HG03342 (cell line): ENCODE measurements around the gene POLR2L.

Experiments
- ATAC-seq: cut with Tn5 transposase; IDR thresholded peaks from one replicate; pipeline ENCODE4 v1.9.1; 2021; ENCODE audit warnings: mild to moderate bottlenecking, moderate library complexity; ENCODE audit not compliant: unreplicated experiment

The POLR2L gene

DNA sequence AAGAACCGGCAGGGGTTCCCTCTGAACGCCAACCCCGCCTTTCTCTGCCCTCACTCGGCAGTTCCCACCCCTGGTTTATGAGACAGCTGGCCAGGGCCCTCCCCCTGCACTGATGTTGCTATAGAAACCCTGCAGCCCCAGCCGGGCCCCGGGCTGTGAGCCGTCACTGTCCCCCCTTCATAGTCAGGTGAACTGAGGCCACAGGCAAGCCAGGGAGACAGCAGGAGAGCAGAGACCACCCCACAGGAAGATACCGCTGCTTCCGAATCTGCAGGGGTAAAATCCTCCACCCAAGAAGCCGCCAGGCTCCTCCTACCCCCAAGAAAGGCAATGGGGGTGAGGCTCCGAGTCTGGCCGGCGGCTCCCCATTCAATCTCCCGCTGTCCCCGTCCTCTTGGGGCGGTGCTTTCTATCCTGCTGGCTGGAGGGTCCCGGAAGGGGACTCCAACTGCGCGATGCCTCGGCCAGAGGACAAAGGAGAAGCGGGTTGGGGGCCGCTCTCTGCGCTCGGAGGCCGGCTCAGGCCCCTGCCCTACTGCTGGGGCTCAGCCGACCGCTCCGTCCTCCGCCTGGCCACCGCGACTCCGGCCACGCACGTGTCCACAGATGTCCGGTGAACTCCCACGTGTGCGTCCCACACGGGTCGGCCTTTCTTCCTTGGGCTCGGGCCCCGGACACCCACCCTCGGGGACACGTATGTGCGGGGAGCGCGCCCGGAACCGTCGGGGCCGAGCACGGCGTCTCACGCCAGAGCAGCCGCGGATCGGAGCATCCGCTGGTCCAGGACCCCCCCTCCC lies 44.8 kb downstream of the POLR2L start:
- peak; percentile 42 for ATAC-seq

DNA sequence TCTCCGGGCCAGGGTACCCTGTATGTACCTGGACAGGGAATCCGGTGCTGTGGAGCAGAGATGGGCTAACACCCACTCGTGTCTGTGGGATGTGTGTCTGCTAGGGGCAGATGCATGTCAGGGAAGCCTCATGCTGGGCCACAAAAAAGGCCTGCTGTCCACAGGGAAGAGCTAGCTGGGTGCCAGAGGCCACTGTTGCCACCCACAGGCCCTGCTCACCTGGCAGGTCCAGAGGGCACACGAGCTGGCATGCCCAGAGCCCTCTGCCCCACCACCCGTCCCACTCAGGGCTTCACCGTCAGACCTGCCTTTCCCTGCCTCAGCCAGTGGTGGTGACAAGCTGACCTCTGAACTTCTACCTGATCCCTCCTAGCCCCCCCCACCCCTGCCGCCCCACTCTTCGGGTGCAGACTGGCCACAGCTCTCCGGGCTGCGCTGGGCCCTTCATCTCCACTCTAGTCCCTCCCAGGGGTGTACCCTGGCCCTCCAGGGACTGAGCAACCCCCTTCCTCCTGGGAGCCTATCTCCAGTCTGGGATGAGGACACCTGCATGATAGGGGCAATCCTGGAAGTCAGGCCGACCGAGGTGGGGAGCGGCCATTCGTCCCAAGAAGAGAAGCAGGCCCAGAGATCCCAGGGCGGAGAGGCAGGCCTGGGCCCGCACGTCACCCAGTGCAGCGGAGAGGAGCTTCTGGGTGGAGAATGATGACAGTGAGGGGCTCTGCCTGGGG lies 45.6 kb downstream of the POLR2L start:
- ATAC-seq = no peak

DNA sequence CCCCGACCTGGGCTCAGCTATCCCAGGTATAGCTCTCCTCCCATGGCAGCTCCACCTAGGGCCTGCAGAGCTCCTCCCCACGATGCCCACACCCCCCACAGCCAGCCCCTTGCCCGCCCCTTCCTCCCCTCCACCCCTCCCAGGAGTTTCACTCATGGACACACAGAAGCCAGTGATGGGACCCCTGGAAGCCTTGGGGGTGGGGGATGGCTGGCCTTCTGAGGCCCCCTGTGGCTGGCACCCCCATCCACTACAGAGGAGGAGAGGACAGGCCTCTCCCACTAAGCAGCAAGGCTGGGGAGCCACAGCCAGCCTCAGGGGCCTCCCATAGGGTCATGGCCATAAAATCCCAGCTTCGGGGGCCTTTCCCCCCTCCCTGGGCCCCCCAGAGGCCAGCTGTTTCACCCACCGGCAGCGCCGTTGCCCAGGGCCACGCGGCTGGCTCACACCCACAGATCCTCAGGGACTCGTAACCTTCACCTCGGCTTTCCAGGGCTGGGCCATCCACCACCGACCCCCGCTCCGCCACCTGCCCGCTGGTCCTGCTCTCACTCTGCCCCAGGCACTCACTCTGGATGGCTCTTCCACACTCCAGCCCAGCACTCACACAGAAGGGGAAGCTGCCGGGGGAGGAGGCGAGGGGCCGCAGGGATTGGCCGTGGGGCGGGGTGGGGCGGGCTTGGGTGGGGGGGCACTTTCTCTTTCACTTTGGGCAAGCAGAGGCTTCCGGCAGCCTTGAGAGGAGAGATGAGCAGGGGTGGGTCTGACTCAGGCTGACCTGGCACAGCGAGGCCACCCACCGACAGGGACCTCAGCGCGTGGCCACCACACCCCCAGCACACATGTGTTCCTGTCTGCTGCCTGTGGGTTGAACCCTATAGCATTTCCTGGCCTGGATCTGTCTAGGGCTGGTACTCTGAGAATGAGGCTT lies 46.4 kb downstream of the POLR2L start:
- ATAC-seq = peak; percentile 16

DNA sequence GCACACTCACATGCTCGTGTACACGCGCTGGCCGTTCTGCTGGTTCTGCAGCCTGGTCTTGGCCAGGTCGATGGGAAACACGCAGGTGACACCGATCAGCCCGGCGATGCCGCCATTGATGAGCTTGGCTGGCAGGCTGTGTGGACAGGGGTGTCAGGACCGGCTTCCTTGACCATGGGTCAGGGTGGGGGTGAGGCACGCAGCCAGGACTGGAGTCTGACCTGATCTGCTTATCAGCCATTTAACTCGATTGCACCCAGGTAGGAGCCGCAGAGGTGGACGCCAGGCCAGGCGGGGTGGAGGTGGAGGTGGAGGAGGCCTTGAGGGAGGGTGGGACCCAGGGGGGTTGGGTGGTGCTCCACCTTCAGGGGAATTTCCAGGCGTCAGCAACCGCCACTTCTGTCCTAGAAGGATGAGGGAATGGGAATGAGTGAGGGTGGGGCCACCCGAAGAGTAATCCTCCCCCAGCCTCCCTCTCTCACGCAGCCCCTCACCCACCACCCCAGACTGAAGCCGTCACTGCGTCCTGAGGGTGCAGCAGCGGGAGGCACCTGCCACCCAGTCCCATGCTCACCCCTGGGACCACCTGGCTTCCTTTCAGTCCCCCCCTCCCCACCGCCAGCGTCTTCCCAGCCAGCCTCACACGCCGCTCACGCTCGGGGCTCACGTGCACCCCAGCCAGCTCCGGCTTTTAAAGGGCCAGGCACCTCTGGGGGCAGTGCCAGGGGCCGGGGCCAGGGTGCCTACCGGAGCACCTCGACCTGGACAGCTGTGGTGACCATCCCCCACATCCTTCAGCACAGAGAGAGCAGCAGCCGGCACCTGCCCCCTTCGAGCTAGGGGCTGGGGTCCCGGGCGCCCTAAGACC lies 47.3 kb downstream of the POLR2L start:
- no peak for ATAC-seq

DNA sequence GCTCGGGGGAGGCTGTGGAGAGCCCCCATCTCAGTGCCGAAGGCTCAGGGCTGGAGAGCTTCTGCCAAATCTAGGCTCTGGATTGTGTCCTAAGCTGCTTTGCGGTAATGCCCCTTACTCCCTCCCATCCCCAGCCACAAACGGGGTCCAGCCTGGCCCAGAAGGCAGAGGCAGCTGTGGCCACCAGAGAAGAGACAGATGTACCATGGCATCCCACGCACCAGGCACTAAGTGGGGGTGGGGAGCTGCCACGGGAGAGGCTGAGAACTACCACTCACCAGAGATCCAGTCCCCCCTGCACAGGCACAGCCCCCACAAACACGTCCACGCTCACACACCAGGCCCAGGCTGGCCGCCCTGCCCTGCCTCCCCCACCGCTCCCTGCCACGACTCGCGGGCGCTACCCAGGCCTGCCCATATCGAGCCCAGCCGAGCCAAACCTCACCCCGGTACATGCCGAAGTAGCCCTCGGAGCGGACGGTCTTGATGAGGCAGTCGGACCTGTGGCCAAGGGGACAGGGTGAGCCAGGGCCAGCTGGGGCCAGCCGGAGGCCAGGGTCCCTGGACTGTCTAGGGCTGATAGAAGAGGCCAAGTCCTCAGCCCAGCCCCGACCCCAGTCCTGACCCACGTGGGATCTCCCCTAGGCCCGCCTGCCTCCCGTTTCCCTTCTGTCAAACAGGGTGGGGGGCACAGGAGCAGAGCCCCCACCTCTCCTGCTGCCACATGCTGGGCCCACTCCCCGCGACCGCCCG lies 48.1 kb downstream of the POLR2L start:
- no peak for ATAC-seq

DNA sequence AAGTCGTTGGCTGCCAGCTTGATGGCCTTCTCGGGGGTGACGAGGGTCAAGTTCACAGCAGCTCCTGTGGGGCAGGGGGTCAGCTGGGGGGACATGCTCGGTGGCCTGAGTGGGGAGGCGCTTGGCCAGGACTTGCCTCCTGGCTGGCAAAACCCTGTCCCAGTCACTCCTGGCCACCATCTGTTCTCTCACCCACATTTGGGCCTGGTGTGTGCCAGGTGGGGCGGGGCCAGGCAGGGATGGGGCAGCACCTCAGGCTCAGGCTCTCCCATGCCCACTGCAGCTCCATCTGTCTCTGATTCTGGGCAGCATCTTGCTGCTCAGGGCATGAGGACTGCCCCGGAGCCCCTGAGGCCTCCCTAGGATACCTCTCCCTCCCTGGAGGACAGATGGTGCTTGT lies 48.8 kb downstream of the POLR2L start:
- no peak for ATAC-seq

DNA sequence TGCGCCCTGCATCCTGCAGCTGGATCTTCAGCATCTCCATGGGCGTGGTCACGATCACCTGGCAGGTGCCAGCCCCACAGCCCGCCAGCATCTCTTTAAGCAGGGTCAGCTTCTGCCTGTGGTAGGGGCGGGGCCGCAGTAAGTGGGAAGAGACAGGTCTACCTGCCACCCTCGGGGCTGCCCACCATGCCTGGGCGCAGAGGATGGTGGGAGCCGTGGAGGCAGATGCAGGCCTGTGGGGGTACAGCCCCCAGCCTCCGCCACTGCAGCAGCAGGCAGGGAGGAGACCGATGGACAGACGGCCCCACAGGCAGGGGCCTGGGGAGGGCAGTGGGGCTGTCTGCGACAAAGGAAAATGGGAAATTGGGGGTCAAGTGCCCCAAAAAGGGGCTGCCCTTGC lies 49.5 kb downstream of the POLR2L start:
- ATAC-seq = no peak

DNA sequence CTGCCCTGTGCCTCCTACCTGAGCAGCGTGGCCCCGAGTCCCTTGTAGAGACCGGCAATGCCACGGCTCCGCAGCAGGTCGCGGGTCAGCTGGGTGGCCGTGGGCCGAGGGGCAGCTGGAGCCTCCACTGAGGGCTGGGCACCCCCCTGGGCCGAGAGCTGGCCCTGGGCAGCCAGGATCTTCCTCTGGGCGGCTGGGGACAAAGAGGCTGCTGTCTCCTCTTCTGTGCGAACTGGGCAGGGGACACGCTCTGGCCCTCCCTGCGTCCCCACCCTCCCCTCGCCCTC lies 49.9 kb downstream of the POLR2L start:
- no peak for ATAC-seq

DNA sequence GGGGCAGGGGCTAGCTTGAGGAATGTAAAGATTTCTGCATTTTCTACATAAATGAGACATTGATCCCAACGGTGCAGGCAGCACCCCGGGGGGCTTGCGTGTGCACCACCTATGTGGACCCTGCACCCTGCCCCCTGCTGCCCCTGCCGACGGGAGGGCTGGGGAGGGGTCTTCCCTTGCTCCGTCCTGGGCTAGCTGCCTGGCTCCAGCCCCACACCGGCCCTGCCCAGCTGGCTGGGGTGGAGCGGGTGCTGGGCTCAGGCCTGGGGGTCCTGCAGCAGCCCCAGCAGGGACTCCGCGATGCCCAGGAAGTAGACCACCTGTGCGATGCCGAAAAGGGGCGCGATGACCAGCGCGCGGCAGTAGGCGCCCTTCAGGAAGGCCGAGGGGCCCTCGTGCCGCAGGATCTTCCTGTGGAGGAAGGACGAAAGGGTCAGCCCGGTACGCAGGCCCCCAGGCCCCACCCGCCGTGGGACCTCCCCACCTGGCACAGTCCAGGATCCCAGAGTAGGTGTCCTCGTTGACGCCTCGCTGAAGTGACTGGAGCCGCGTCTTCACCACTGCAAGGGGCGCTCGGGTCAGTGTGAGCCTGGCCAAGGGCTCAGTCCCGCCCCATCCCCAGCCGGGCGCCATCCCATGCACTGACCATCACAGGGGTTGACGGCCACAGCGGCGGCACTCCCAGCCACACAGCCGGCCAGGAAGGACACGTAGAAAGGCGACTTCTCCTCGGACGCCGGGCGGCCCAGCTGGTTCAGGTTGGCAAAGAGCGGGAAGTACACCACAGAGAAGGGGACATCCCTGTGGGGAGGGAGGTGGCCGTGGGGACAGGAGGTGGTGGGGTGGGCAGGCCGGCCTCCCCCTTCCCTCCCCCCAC lies 50.4 kb downstream of the POLR2L start:
- no peak for ATAC-seq

DNA sequence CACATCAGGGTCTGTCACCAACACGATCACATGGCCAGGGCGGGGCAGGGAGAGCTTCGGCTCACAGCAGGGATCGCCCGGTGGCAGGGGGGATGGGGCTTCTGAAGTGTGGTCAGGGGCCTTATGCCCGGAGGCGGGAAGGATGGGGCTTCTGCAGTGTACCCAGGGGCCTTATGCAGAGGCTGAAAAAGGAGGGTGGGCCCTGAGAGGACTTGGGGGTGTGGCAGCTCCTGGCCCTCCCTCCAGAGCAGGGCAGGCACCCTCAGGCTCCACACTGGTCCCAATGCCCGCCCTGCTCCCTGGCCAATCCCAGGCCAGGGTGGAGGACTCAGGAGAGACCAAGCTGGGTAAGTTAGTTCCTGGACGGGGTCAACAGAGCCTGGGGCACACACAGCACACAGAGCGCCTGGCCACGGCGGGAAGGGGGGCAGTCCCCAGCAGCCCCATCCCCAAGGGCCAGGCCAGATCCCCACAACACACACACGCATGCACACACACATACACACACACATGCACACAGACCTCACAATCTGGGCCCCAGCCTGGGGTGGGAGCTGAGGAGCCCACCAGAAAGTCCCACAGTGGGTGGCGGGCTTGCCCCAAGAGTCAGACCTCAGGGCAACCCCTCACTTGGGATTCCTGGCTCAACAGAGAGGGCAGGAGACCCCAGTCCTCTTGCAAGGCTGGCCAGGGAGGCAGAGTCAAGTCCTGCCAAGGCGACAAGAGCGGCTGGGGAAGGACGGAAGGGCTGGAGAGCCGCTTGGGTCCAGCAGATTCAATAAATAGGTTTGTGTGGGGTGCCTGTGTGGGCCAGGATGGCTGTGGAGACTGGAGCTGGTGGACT lies 51.4 kb downstream of the POLR2L start:
- no peak for ATAC-seq

DNA sequence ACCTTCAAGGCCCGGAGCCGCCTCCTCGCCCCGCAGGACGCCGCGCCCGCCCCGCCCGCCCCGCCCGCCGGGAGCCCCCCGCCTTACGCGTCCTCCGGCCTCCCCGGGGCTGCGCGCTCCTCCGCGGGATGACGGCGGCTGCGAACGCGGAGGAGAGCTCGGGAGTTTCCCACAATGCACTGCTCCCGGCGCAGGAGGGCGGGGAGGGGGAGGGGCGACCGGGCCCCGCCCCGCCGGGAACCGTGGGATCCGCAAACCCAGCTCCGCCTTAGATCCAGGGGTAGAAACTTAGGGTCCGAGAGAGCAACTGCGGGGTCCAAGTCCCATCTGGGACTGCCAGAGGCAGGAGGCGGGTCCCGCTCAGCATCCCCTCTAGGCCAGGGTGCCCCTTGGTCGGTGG lies 52.4 kb downstream of the POLR2L start, which contains the start of gene CEND1:
TSS of gene CEND1 (minus strand) at position 148 of the 400 bp plus-strand sequence. CDS start 1,514 bp downstream, outside the sequence.
- ATAC-seq = no peak
